Activated CD4-positive, alpha-beta T cell treated with anti-CD3 and anti-CD28 coated beads, Interleukin-2, amount 10 ng/mL, durations not matched to agents 7 days and 5 days (primary cell): Measurements from ENCODE around the gene GPR84. TPM values are rescaled to one million over a fixed set of nuclear protein-coding genes. Genes with fewer than 3 reads are reported as not detected.
A peak's percentile ranks its signal among the peaks of the same experiment; 100 is the strongest.

Experiments used
- CTCF ChIA-PET: fragments of 350-600 bp; sonication (Branson Sonifier 250); formaldehyde crosslinking; loops from one replicate; lab custom pipeline; 2021; ENCODE audit warnings: antibody characterized with exemption; lab: Charles Lee
- POLR2A ChIA-PET: fragments of 350-600 bp; sonication (Branson Sonifier 250); formaldehyde crosslinking; loops from one replicate; lab custom pipeline; 2021; ENCODE audit warnings: antibody characterized with exemption; lab: Charles Lee
- DNase-seq: peaks from one replicate; pipeline ENCODE4 v3.0.0-alpha.2; 2020
- H3K27ac Mint-ChIP-seq: one replicate; pipeline ENCODE4 v1.8.0; 2021; ENCODE audit warnings: mild to moderate bottlenecking, moderate library complexity, mixed read lengths
- H3K27me3 Mint-ChIP-seq: one replicate; pipeline ENCODE4 v1.8.0; 2021; ENCODE audit warnings: mixed read lengths
- H3K36me3 Mint-ChIP-seq: one replicate; pipeline ENCODE4 v1.8.0; 2021; ENCODE audit warnings: low read depth, mixed read lengths
- H3K4me1 Mint-ChIP-seq: one replicate; pipeline ENCODE4 v1.8.0; 2021; ENCODE audit warnings: mixed read lengths
- H3K4me3 Mint-ChIP-seq: one replicate; pipeline ENCODE4 v1.8.0; 2021; ENCODE audit warnings: mild to moderate bottlenecking, moderate library complexity, mixed read lengths
- H3K9me3 Mint-ChIP-seq: one replicate; pipeline ENCODE4 v1.8.0; 2021; ENCODE audit warnings: mixed read lengths
- total RNA-seq, 2 experiments: library from RNA; stranded (reverse); gene quantifications; one replicate each; pipeline ENCODE4 v1.2.3, GENCODE V29; 2021

GPR84 gene
- total RNA-seq, 2 experiments from 2014 or later = 0.15 to 0.33 TPM

GRCh38 chr12:54378796-54379397 is 14.6 kb upstream of the GPR84 start:
- no peak overlapping the region for H3K27ac Mint-ChIP-seq
- peaks cover 10% of the 10 kb centered on the region for H3K4me1 Mint-ChIP-seq
- CTCF ChIA-PET = interaction anchor here (0.6 to 3.4 kb wide), 45 partner anchors 8 to 394 kb away, joined by 3 to 26 read pairs (median 4); partner anchors contain the start of genes HOXC10, NCKAP1L and SMUG1
- no peaks in the 10 kb centered on the region for H3K36me3 Mint-ChIP-seq
- POLR2A ChIA-PET = no interaction called here
- H3K9me3 Mint-ChIP-seq = no peaks in the 10 kb centered on the region
- no peak for DNase-seq
- peak overlapping the region; percentile 6 for H3K4me3 Mint-ChIP-seq
- H3K27me3 Mint-ChIP-seq = no peaks in the 10 kb centered on the region

- Mint-ChIP-seq H3K4me3 (no peak overlapping the region), H3K36me3 (no peaks in the 10 kb centered on the region), H3K9me3 (no peaks in the 10 kb centered on the region), H3K27ac (no peak overlapping the region), H3K27me3 (no peaks in the 10 kb centered on the region), H3K4me1 (peaks cover 16% of the 10 kb centered on the region)
- POLR2A ChIA-PET = no interaction called here
- DNase-seq = no peak
- CTCF ChIA-PET = interaction anchor here (0.6 to 3.4 kb wide), 5 partner anchors 20 to 393 kb away, joined by 3 to 26 read pairs (median 4); partner anchors contain the start of genes HOXC10 and SMUG1
Measured at GRCh38 chr12:54377797-54378515, 13.7 kb upstream of the GPR84 start.

GRCh38 chr12:54377007-54377406 is 12.7 kb upstream of the GPR84 start:
- no peak for DNase-seq
- POLR2A ChIA-PET = no interaction called here
- Mint-ChIP-seq H3K4me1 (peaks cover 21% of the 10 kb centered on the region), H3K4me3 (no peak overlapping the region), H3K36me3 (no peaks in the 10 kb centered on the region), H3K9me3 (no peaks in the 10 kb centered on the region), H3K27ac (no peak overlapping the region), H3K27me3 (no peaks in the 10 kb centered on the region)
- CTCF ChIA-PET = interaction anchor here (1.5 kb wide), 1 partner anchor 23 kb away, joined by 3 read pairs; no protein-coding TSS in a partner anchor

- Mint-ChIP-seq H3K36me3 (no peaks in the 10 kb centered on the region), H3K9me3 (no peaks in the 10 kb centered on the region), H3K27me3 (no peaks in the 10 kb centered on the region), H3K4me1 (peaks cover 25% of the 10 kb centered on the region), H3K27ac (peak overlapping the region; percentile 5), H3K4me3 (no peak overlapping the region)
- CTCF ChIA-PET = interaction anchor here (1.5 kb wide), 1 partner anchor 23 kb away, joined by 3 read pairs; no protein-coding TSS in a partner anchor
- POLR2A ChIA-PET = no interaction called here
- no peak for DNase-seq
Measured at GRCh38 chr12:54376596-54376995, 12.3 kb upstream of the GPR84 start.

GRCh38 chr12:54375259-54375579 is 10.9 kb upstream of the GPR84 start:
- no peak for DNase-seq
- H3K4me3 Mint-ChIP-seq = no peak overlapping the region
- H3K27ac Mint-ChIP-seq = no peak overlapping the region
- POLR2A ChIA-PET = no interaction called here
- H3K9me3 Mint-ChIP-seq = no peaks in the 10 kb centered on the region
- no peaks in the 10 kb centered on the region for H3K27me3 Mint-ChIP-seq
- H3K36me3 Mint-ChIP-seq = no peaks in the 10 kb centered on the region
- peaks cover 30% of the 10 kb centered on the region for H3K4me1 Mint-ChIP-seq
- CTCF ChIA-PET = interaction anchor here (0.7 to 2.0 kb wide), 5 partner anchors 25 to 174 kb away, joined by 3 to 12 read pairs (median 3); no protein-coding TSS in a partner anchor

GRCh38 chr12:54374562-54375258 is 10.4 kb upstream of the GPR84 start:
- no peak for DNase-seq
- H3K4me1 Mint-ChIP-seq = peaks cover 28% of the 10 kb centered on the region
- H3K4me3 Mint-ChIP-seq = no peak overlapping the region
- POLR2A ChIA-PET = no interaction called here
- no peaks in the 10 kb centered on the region for H3K27me3 Mint-ChIP-seq
- H3K27ac Mint-ChIP-seq = no peak overlapping the region
- H3K36me3 Mint-ChIP-seq = no peaks in the 10 kb centered on the region
- H3K9me3 Mint-ChIP-seq = no peaks in the 10 kb centered on the region
- CTCF ChIA-PET = interaction anchor here (0.7 to 2.0 kb wide), 7 partner anchors 18 to 174 kb away, joined by 3 to 12 read pairs (median 3); no protein-coding TSS in a partner anchor

GRCh38 chr12:54373649-54374561 is 9.6 kb upstream of the GPR84 start:
- Mint-ChIP-seq H3K27me3 (no peaks in the 10 kb centered on the region), H3K9me3 (no peaks in the 10 kb centered on the region), H3K27ac (no peak overlapping the region), H3K4me3 (no peak overlapping the region), H3K36me3 (no peaks in the 10 kb centered on the region), H3K4me1 (peaks cover 28% of the 10 kb centered on the region)
- no peak for DNase-seq
- ChIA-PET CTCF (interaction anchor here (0.8 to 2.0 kb wide), 8 partner anchors 17 to 173 kb away, joined by 3 to 12 read pairs (median 4); no protein-coding TSS in a partner anchor), POLR2A (no interaction called here)

- DNase-seq = no peak
- Mint-ChIP-seq H3K27me3 (peaks cover 5% of the 10 kb centered on the region), H3K9me3 (no peaks in the 10 kb centered on the region), H3K4me1 (peaks cover 38% of the 10 kb centered on the region), H3K4me3 (no peak overlapping the region), H3K27ac (peak overlapping the region; percentile 31), H3K36me3 (no peaks in the 10 kb centered on the region)
- ChIA-PET CTCF (interaction anchor here (1.0 to 2.5 kb wide), 7 partner anchors 8 to 164 kb away, joined by 3 to 9 read pairs (median 5); no protein-coding TSS in a partner anchor), POLR2A (no interaction called here)
Measured at GRCh38 chr12:54372113-54372806, 8.0 kb upstream of the GPR84 start.

GRCh38 chr12:54371328-54372112 is 7.2 kb upstream of the GPR84 start:
- Mint-ChIP-seq H3K9me3 (no peaks in the 10 kb centered on the region), H3K27ac (peak overlapping the region; percentile 31)

GRCh38 chr12:54370171-54370730 is 6.0 kb upstream of the GPR84 start:
- no peak for DNase-seq
- no peak overlapping the region for H3K27ac Mint-ChIP-seq
- H3K4me3 Mint-ChIP-seq = no peak overlapping the region
- H3K27me3 Mint-ChIP-seq = peaks cover 9% of the 10 kb centered on the region
- POLR2A ChIA-PET = no interaction called here
- peaks cover 38% of the 10 kb centered on the region for H3K4me1 Mint-ChIP-seq
- no peaks in the 10 kb centered on the region for H3K9me3 Mint-ChIP-seq
- H3K36me3 Mint-ChIP-seq = no peaks in the 10 kb centered on the region
- CTCF ChIA-PET = interaction anchor here (0.6 to 2.5 kb wide), 9 partner anchors 9 to 338 kb away, joined by 3 to 9 read pairs (median 3); partner anchors contain the start of gene HOXC5

More at GRCh38 chr12:54371328-54372112, 7.2 kb upstream of the GPR84 start:
- ChIA-PET CTCF (interaction anchor here (0.5 to 2.5 kb wide), 8 partner anchors 8 to 163 kb away, joined by 3 to 9 read pairs (median 4); no protein-coding TSS in a partner anchor), POLR2A (no interaction called here)
- Mint-ChIP-seq H3K4me3 (no peak overlapping the region), H3K36me3 (no peaks in the 10 kb centered on the region), H3K27me3 (peaks cover 9% of the 10 kb centered on the region), H3K4me1 (peaks cover 38% of the 10 kb centered on the region)
- no peak for DNase-seq
